Activated T-helper 1 cell treated with anti-CD3 and anti-CD28 coated beads, Interleukin-12 subunit alpha, Interleukin-12 subunit beta, Interleukin-2, Interleukin-4 antibody, amounts not matched to agents 30 ng/mL and 10 ng/mL and 1 ng/mL, durations not matched to agents 14 hours and 24 hours and 36 hours (primary cell): Measurements from ENCODE around the gene LRRK2. TPM values are rescaled to one million over a fixed set of nuclear protein-coding genes. Genes with fewer than 3 reads are reported as not detected.

Experiments
- DNase-seq: peaks from one replicate; pipeline ENCODE4 v3.0.0; 2021; ENCODE audit warnings: low spot score
- H3K27ac Mint-ChIP-seq: one replicate; pipeline ENCODE4 v1.8.0; 2021; ENCODE audit warnings: mild to moderate bottlenecking, mixed read lengths
- H3K27me3 Mint-ChIP-seq: one replicate; pipeline ENCODE4 v1.8.0; 2022; ENCODE audit warnings: mild to moderate bottlenecking, moderate library complexity, mixed read lengths; ENCODE audit not compliant: insufficient read depth
- H3K36me3 Mint-ChIP-seq: one replicate; pipeline ENCODE4 v1.8.0; 2021; ENCODE audit warnings: low read depth, mixed read lengths
- H3K4me1 Mint-ChIP-seq: one replicate; pipeline ENCODE4 v1.8.0; 2021; ENCODE audit warnings: low read depth, mixed read lengths
- H3K4me3 Mint-ChIP-seq: one replicate; pipeline ENCODE4 v1.8.0; 2021; ENCODE audit warnings: mild to moderate bottlenecking, moderate library complexity, mixed read lengths
- H3K9me3 Mint-ChIP-seq: one replicate; pipeline ENCODE4 v1.8.0; 2021; ENCODE audit warnings: mixed read lengths
- intact Hi-C: fragments of 100-400 bp; cut with micrococcal nuclease; formaldehyde crosslinking; loops from one replicate; pipeline ENCODE4 v1.15.1; 2024
- total RNA-seq: library from RNA; stranded (reverse); gene quantifications from 2 replicates; pipeline ENCODE4 v1.2.3, GENCODE V29; 2022

Gene LRRK2
- total RNA-seq, 1 donor from 2014 or later: not detected

DNA sequence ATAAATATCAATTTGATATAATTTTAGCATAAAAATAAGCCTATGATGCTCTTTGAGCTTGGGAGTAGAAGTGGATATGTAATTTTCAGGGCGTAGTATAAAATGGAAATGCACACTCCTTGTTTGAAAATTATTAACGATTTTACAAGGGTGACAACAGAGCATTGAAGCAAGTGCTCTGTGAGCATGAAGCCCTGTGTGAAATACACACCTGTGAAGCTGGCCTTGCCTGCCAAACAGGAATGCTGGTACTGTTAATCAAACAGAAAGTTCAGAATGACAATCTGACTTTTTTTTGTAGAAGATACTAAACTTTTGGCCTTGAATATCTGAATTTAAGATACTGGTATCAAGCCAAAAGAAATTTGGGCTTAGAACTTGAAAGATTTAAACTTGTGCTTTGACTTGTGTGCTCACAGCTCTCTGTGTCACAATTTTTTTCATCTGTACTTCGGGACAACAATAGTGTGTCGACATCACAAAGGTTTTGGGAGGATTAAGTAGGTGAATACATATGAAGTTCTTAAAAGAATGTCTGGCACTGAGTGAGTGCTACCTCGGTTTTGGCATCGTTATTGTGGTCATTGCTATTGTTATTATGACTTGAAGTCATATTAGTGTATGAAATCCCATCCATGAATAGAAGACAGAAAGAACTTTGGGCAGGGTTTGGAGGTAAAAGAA, 47.3 kb downstream of the LRRK2 start:
- Mint-ChIP-seq H3K27ac (no peak overlapping the region), H3K27me3 (peaks cover 2% of the 10 kb centered on the region), H3K36me3 (no peaks in the 10 kb centered on the region), H3K9me3 (no peaks in the 10 kb centered on the region), H3K4me3 (no peak overlapping the region), H3K4me1 (no peaks in the 10 kb centered on the region)
- intact Hi-C loops: no loop called here
- no peak for DNase-seq

DNA sequence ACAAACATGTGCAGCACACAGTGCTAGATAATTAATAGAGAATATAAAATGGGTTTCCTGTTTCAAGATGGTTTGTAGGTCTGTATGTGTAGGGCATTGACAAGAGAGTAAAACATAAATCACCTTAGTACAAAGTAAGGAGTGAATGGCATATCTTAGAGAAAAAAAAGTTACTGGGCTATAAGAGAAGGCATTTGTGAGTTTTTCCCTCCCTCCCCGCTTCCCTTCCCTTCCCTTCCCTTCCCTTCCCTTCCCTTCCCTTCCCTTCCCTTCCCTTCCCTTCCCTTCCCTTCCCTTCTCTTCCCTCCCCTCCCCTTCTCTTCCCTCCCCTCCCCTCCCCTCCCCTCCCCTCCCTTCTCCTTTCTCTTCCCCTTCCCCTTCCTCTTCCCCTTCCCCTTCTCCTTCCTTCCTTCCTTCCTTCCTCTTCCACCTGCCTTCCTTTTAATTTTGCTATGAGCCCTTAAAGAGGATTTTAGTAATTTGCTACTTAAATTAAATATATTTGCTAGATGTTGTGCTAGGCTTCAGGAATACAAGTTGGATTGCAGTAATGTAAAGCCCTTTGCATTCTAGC, 57.1 kb downstream of the LRRK2 start:
- Mint-ChIP-seq H3K4me3 (no peak overlapping the region), H3K9me3 (no peaks in the 10 kb centered on the region), H3K36me3 (no peaks in the 10 kb centered on the region), H3K27ac (no peak overlapping the region), H3K27me3 (no peaks in the 10 kb centered on the region), H3K4me1 (no peaks in the 10 kb centered on the region)
- intact Hi-C loops: no loop called here
- no peak for DNase-seq

DNA sequence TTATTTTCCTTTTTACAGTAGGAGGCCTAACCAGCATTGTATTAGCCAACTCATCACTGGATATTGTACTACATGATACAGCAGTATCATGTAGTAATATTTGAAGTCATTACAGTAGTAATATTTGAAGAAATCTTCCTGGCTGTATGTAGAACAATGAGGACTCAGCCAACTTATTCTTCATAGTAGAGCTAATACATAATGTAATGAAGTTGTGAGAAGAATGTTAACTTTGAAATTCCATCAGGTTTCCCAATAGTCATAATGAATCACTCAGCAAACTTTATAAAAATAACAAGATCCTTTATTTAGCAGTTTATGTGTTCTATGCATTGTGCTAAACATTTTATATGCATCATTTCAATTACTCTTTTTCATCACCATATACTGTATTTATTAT, 61.8 kb downstream of the LRRK2 start:
- no peak overlapping the region for H3K4me3 Mint-ChIP-seq
- H3K9me3 Mint-ChIP-seq: no peaks in the 10 kb centered on the region
- H3K4me1 Mint-ChIP-seq: no peaks in the 10 kb centered on the region
- no peaks in the 10 kb centered on the region for H3K36me3 Mint-ChIP-seq
- DNase-seq: no peak
- H3K27ac Mint-ChIP-seq: no peak overlapping the region
- intact Hi-C loops: no loop called here
- no peaks in the 10 kb centered on the region for H3K27me3 Mint-ChIP-seq

DNA sequence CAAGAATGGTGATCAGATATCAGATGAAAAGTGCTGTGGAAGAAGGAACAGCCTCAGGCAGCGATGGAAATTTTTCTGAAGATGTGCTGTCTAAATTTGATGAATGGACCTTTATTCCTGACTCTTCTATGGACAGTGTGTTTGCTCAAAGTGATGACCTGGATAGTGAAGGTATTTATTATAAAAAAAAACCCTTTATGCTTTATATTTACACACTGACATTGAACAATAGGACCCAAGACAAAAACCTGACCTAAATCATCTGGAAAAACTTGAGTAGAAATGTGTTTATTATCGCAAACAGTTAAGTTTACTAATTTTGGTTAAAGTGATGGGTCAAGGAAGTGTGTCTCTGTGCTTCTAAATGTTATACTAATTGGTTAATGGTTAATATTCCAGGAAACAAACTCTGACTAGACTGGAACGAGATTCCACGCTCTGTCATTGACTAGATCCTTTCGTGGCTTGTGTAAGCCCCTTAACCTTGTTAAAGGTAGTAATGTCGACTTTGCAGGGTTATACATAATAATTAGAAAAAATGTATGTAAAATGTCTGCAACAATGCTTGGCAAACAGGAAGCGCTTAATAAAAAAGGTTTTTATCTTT, 62.7 kb downstream of the LRRK2 start:
- intact Hi-C loops: no loop called here
- Mint-ChIP-seq H3K4me3 (no peak overlapping the region), H3K27ac (no peak overlapping the region), H3K27me3 (no peaks in the 10 kb centered on the region), H3K4me1 (no peaks in the 10 kb centered on the region), H3K36me3 (no peaks in the 10 kb centered on the region), H3K9me3 (no peaks in the 10 kb centered on the region)
- no peak for DNase-seq

DNA sequence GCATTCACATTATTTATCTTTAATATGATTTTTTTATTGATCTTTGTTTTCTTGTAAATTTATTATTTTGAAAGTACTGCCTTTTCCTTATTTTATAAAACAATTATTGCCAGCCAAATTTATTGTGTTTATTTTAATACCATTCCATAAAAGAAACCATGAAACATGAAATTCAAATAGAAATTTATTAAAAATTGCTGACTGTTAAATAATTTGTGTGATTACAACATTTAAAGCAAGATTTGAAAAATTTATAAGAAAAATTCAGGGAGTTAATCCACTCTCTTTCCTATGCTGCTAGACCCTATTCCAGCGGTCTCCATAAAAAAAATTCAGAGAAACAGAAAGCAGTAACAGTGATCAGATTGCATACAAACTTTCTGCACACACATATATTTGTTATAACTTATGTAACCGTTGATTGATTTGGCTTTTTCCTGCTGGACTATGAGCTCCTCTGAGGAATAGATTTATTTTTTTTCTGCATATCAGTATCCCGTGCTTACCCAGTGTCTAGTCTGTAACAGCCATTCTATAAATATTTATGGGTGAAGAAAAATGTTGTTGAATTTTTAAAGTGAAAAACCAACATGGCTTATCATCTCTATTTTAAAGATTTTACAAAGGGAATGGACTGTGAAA, 68.1 kb downstream of the LRRK2 start:
- H3K4me3 Mint-ChIP-seq: no peak overlapping the region
- no peak for DNase-seq
- H3K27me3 Mint-ChIP-seq: no peaks in the 10 kb centered on the region
- intact Hi-C loops: no loop called here
- H3K27ac Mint-ChIP-seq: no peak overlapping the region
- no peaks in the 10 kb centered on the region for H3K4me1 Mint-ChIP-seq
- no peaks in the 10 kb centered on the region for H3K9me3 Mint-ChIP-seq
- H3K36me3 Mint-ChIP-seq: no peaks in the 10 kb centered on the region

DNA sequence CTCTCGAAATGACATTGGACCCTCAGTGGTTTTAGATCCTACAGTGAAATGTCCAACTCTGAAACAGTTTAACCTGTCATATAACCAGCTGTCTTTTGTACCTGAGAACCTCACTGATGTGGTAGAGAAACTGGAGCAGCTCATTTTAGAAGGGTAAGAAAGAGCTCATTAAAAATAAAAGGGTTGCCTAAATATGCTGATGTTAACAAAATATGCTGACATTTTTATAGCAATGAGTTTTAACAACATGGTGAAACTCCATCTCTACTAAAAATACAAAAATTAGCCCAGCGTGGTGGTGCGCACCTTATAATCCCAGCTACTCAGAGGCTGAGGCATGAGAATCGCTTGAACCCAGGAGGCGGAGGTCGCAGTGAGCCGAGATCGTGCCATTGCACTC, 73.5 kb downstream of the LRRK2 start:
- Mint-ChIP-seq H3K4me1 (no peaks in the 10 kb centered on the region), H3K27me3 (no peaks in the 10 kb centered on the region), H3K27ac (no peak overlapping the region), H3K4me3 (no peak overlapping the region), H3K9me3 (no peaks in the 10 kb centered on the region), H3K36me3 (no peaks in the 10 kb centered on the region)
- no peak for DNase-seq
- intact Hi-C loops: no loop called here

DNA sequence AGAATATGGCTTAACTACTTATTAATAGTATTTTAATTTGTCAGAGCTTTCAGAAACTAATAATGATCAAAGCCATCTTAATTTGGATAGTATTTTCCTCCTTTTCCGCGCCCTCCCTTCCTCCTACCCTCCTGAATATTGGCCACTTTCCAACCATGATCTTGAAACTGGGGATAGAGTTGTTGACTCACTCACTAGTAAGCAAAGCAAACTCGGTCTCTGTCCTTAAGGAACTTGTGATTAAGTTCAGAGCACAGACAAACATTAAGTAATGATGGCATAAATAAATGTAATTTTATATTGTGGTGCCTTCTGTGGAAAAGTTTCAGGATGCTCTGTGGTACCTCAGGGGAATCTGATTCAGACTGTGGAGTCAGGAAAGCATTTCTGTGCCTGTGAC, 75.7 kb downstream of the LRRK2 start:
- no peaks in the 10 kb centered on the region for H3K4me1 Mint-ChIP-seq

DNA sequence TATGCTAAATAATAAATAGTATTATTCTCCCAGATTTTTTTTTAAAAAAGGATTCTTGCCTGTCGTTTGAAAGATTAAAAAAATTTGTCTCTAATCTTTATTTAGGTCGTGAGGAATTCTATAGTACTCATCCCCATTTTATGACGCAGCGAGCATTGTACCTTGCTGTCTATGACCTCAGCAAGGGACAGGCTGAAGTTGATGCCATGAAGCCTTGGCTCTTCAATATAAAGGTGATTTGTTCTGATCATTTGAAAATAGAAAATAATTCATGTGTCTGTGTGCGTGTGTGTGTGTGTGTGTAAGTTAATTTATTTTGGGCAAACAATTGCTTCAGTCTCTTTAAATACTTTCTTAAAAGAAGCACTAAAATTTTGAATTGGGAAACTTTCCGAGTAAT, 84.2 kb downstream of the LRRK2 start:
- Mint-ChIP-seq H3K36me3 (no peaks in the 10 kb centered on the region), H3K4me3 (no peak overlapping the region), H3K4me1 (no peaks in the 10 kb centered on the region), H3K27me3 (no peaks in the 10 kb centered on the region), H3K27ac (no peak overlapping the region), H3K9me3 (no peaks in the 10 kb centered on the region)
- intact Hi-C loops: no loop called here
- no peak for DNase-seq

More for the DNA sequence above, 75.7 kb downstream of the LRRK2 start:
- Mint-ChIP-seq H3K9me3 (no peaks in the 10 kb centered on the region), H3K27me3 (no peaks in the 10 kb centered on the region), H3K27ac (no peak overlapping the region), H3K4me3 (no peak overlapping the region), H3K36me3 (no peaks in the 10 kb centered on the region)
- no peak for DNase-seq
- intact Hi-C loops: no loop called here

DNA sequence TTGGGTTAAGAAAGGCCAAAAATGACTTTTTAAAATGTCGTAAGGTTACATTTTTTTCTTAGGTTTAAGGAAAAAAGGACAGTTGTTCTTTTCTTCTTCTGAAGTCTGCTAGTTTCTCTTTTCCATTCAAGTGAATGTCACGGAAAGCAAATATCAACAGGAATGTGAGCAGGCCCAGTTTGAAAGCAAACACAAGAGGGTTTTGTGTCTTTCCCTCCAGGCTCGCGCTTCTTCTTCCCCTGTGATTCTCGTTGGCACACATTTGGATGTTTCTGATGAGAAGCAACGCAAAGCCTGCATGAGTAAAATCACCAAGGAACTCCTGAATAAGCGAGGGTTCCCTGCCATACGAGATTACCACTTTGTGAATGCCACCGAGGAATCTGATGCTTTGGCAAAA, 85.4 kb downstream of the LRRK2 start:
- Mint-ChIP-seq H3K4me3 (no peak overlapping the region), H3K36me3 (no peaks in the 10 kb centered on the region), H3K4me1 (no peaks in the 10 kb centered on the region), H3K27me3 (peaks cover 1% of the 10 kb centered on the region), H3K27ac (no peak overlapping the region), H3K9me3 (no peaks in the 10 kb centered on the region)
- intact Hi-C loops: no loop called here
- DNase-seq: no peak

DNA sequence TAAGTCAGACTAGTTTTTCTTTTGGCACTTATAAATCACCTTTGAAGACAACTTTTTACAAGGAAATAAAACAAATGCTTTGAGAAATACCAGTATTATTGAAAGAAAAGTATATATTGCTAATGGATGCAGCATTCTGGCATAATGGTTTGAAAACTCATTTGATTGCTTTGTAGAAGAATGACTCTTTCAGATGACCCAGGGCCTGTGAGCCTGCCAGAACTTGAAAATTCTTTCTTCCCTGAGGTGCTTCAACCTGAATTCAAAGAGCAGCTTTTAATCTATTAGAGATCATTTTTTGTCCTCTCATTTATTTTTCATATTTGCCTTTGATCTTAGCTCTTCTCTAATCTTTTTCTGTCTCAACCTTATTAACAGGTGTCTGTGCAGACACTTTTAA, 87.4 kb downstream of the LRRK2 start:
- H3K4me3 Mint-ChIP-seq: no peak overlapping the region
- no peaks in the 10 kb centered on the region for H3K36me3 Mint-ChIP-seq
- no peaks in the 10 kb centered on the region for H3K9me3 Mint-ChIP-seq
- intact Hi-C loops: loop anchor here (2.0 kb wide), 1 partner anchor 301 kb away; no protein-coding TSS in a partner anchor
- DNase-seq: no peak
- no peaks in the 10 kb centered on the region for H3K4me1 Mint-ChIP-seq
- peaks cover 1% of the 10 kb centered on the region for H3K27me3 Mint-ChIP-seq
- no peak overlapping the region for H3K27ac Mint-ChIP-seq

DNA sequence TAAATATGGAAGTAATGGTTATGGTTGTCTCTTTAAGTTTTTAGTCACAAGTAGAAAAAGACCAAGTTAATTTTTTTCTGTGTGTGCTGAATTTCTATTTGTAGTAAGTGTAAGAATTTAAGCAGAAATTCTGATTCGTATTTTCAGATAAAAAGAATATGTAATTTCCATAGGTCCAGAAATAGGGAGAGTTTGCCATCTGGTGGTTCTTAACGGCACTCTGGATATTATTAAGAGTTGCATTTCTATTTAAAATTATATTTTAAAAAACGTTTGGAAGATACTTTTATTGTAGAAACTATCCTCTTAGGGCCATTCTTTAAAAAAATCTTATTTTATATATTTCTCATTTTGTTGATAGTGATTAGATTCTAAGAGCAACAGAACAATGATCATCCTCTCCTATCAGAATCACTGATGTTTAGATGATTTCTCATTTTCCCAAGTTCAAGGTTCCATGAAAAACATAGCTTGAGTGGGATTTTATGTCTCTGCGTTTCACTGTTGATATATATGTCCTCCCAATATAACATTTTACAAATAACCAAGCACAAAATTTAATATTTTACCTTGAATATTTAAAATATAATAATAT, 88.3 kb downstream of the LRRK2 start:
- H3K4me1 Mint-ChIP-seq: no peaks in the 10 kb centered on the region
- H3K4me3 Mint-ChIP-seq: no peak overlapping the region
- no peak overlapping the region for H3K27ac Mint-ChIP-seq
- intact Hi-C loops: loop anchor here (1.0 to 2.0 kb wide), 2 partner anchors 161 to 302 kb away; no protein-coding TSS in a partner anchor
- no peak for DNase-seq
- H3K9me3 Mint-ChIP-seq: no peaks in the 10 kb centered on the region
- peaks cover 4% of the 10 kb centered on the region for H3K27me3 Mint-ChIP-seq
- no peaks in the 10 kb centered on the region for H3K36me3 Mint-ChIP-seq

DNA sequence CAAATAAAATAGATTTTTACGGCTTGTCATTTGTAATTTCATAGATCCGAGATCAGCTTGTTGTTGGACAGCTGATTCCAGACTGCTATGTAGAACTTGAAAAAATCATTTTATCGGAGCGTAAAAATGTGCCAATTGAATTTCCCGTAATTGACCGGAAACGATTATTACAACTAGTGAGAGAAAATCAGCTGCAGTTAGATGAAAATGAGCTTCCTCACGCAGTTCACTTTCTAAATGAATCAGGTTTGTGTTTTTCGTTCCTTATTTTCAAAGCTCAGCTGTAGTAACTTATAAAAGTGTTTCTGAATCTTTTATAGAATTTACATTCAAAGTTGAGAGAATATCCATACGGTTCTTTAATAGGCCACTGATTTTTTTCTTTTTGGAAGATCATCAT, 89.1 kb downstream of the LRRK2 start:
- H3K9me3 Mint-ChIP-seq: no peaks in the 10 kb centered on the region
- intact Hi-C loops: loop anchor here (1.0 to 2.0 kb wide), 2 partner anchors 162 to 303 kb away; no protein-coding TSS in a partner anchor
- no peaks in the 10 kb centered on the region for H3K36me3 Mint-ChIP-seq
- no peak overlapping the region for H3K4me3 Mint-ChIP-seq
- H3K4me1 Mint-ChIP-seq: no peaks in the 10 kb centered on the region
- H3K27ac Mint-ChIP-seq: no peak overlapping the region
- DNase-seq: no peak
- peaks cover 4% of the 10 kb centered on the region for H3K27me3 Mint-ChIP-seq

DNA sequence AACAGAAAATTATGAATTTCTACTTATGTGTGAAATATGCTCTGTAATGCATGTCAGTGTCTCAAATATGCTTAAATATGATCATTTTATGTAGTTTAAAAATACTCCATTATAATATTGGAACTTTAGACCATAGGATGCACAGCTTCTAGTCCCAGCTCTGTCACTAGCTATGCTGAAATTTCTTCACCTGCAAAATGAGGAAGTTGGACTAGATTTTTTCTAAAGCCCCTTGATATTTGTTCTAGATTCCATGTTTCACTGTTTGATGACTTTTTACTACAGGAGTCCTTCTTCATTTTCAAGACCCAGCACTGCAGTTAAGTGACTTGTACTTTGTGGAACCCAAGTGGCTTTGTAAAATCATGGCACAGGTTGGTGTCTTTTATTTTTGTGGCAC, 90.1 kb downstream of the LRRK2 start:
- H3K9me3 Mint-ChIP-seq: no peaks in the 10 kb centered on the region
- no peaks in the 10 kb centered on the region for H3K36me3 Mint-ChIP-seq
- peaks cover 4% of the 10 kb centered on the region for H3K27me3 Mint-ChIP-seq
- no peaks in the 10 kb centered on the region for H3K4me1 Mint-ChIP-seq
- no peak overlapping the region for H3K27ac Mint-ChIP-seq
- no peak for DNase-seq
- no peak overlapping the region for H3K4me3 Mint-ChIP-seq
- intact Hi-C loops: no loop called here
